OCI-LY3 (cell line): ENCODE measurements around the gene ATF4.

ENCODE experiments used
- H2AFZ ChIP-seq: fragments of 200-600, 300-600 bp; shearing (Covaris generic); 2 replicates; pipeline ENCODE4 v1.6.0; 2014; ENCODE audit warnings: antibody characterized with exemption, low read depth, low read length
- H3K27ac ChIP-seq: fragments of 200-600, 300-600 bp; sonication (generic); 2 replicates; pipeline ENCODE4 v1.5.1; 2014; ENCODE audit warnings: mild to moderate bottlenecking, low read length, moderate library complexity, mixed read lengths
- H3K27me3 ChIP-seq: fragments of 200-600, 300-600 bp; sonication (generic); 2 replicates; pipeline ENCODE4 v1.6.1; 2014; ENCODE audit warnings: low read depth, low read length, mixed read lengths
- H3K36me3 ChIP-seq: fragments of 200-600, 300-600 bp; sonication (generic); replicated peaks from 2 replicates; pipeline ENCODE3; 2014; ENCODE audit warnings: low read depth, low read length, mixed read lengths
- H3K4me1 ChIP-seq: fragments of 300-600, 200-600 bp; sonication (generic); 2 replicates; pipeline ENCODE4 v1.6.1; 2014; ENCODE audit warnings: low read length, mixed read lengths
- H3K4me2 ChIP-seq: fragments of 200-600, 300-600 bp; sonication (generic); 2 replicates; pipeline ENCODE4 v1.6.1; 2014; ENCODE audit warnings: low read length, mixed read lengths
- H3K4me3 ChIP-seq: fragments of 300-600, 200-600 bp; sonication (generic); 2 replicates; pipeline ENCODE4 v1.5.1; 2014; ENCODE audit warnings: antibody characterized with exemption, mild to moderate bottlenecking, low read length, moderate library complexity
- H3K79me2 ChIP-seq: fragments of 300-600, 200-600 bp; shearing (Covaris generic); 2 replicates; pipeline ENCODE4 v1.6.1; 2014; ENCODE audit warnings: mild to moderate bottlenecking, low read length, mixed read lengths
- H3K9ac ChIP-seq: fragments of 300-600, 200-600 bp; shearing (Covaris generic); 2 replicates; pipeline ENCODE4 v1.6.0; 2014; ENCODE audit warnings: mild to moderate bottlenecking, low read length, moderate library complexity
- H3K9me3 ChIP-seq: fragments of 200-600, 300-600 bp; shearing (Covaris generic); 2 replicates; pipeline ENCODE4 v1.6.1; 2014; ENCODE audit warnings: low read length, mixed read lengths; ENCODE audit not compliant: insufficient read depth
- H4K20me1 ChIP-seq: fragments of 200-600, 300-600 bp; sonication (generic); 2 replicates; pipeline ENCODE4 v1.6.1; 2016; ENCODE audit warnings: low read length, mixed read lengths; ENCODE audit not compliant: insufficient read depth
- CTCF ChIP-seq: fragments of 200-600, 300-600 bp; sonication (generic); IDR thresholded peaks from 2 replicates; pipeline ENCODE4 v1.5.1; 2014; ENCODE audit warnings: antibody characterized with exemption, low read length, low read depth

The ATF4 gene

GRCh38 chr22:39571538-39571937 is 51.2 kb downstream of the ATF4 start:
- Histone ChIP-seq H2AFZ (no peak overlapping the region), H3K4me1 (no peaks in the 10 kb centered on the region), H3K4me3 (no peak overlapping the region), H4K20me1 (no peaks in the 10 kb centered on the region), H3K9me3 (no peaks in the 10 kb centered on the region), H3K9ac (no peak overlapping the region), H3K36me3 (no peaks in the 10 kb centered on the region), H3K27ac (no peak overlapping the region), H3K79me2 (no peaks in the 10 kb centered on the region), H3K4me2 (no peak overlapping the region), H3K27me3 (peaks cover 6% of the 10 kb centered on the region)
- no peak for TF ChIP-seq CTCF
